Activated B cell treated with CpG ODN at 0.5 μM for 24 hours (primary cell): Measurements from ENCODE around the gene ATXN3L. TPM values are rescaled to one million over a fixed set of nuclear protein-coding genes. Genes with fewer than 3 reads are reported as not detected.

Experiments used
- ATAC-seq: fragments of 200-7000 bp; cut with Tn5 transposase; one replicate; pipeline ENCODE4 v1.10.0; 2021; ENCODE audit warnings: low read depth, mild to moderate bottlenecking, moderate library complexity
- CTCF ChIA-PET: fragments of 350-600 bp; sonication (Branson Sonifier 250); formaldehyde crosslinking; loops from one replicate; lab custom pipeline; 2021; ENCODE audit warnings: antibody characterized with exemption; lab: Charles Lee
- POLR2A ChIA-PET: fragments of 350-600 bp; sonication (Branson Sonifier 250); formaldehyde crosslinking; loops from one replicate; lab custom pipeline; 2021; ENCODE audit warnings: antibody characterized with exemption; lab: Charles Lee
- DNase-seq: peaks from one replicate; pipeline ENCODE4 v3.0.0; 2022
- H3K27ac Mint-ChIP-seq: one replicate; pipeline ENCODE4 v1.8.0; 2020; ENCODE audit warnings: mixed read lengths
- H3K27me3 Mint-ChIP-seq: one replicate; pipeline ENCODE4 v1.8.0; 2021; ENCODE audit warnings: mixed read lengths
- H3K36me3 Mint-ChIP-seq: one replicate; pipeline ENCODE4 v1.8.0; 2021; ENCODE audit warnings: low read depth, mixed read lengths
- H3K4me1 Mint-ChIP-seq: one replicate; pipeline ENCODE4 v1.8.0; 2021; ENCODE audit warnings: mixed read lengths
- H3K4me3 Mint-ChIP-seq: one replicate; pipeline ENCODE4 v1.8.0; 2020; ENCODE audit warnings: mild to moderate bottlenecking, mixed read lengths
- H3K9me3 Mint-ChIP-seq: one replicate; pipeline ENCODE4 v1.8.0; 2020; ENCODE audit warnings: mixed read lengths
- intact Hi-C: fragments of 100-400 bp; cut with micrococcal nuclease; formaldehyde crosslinking; loops from one replicate; pipeline ENCODE4 v1.15.1; 2024
- total RNA-seq: library from RNA; stranded (reverse); gene quantifications from 2 replicates; pipeline ENCODE4 v1.2.3, GENCODE V29; 2022
- TF ChIP-seq, protein P1 (sequence below): fragments of 200-600 bp; IDR thresholded peaks from one replicate; pipeline ENCODE4 v1.8.0; 2022; ENCODE audit warnings: antibody characterized with exemption, mild to moderate bottlenecking

The ATXN3L gene
- total RNA-seq, 1 donor from 2014 or later = not detected

DNA sequence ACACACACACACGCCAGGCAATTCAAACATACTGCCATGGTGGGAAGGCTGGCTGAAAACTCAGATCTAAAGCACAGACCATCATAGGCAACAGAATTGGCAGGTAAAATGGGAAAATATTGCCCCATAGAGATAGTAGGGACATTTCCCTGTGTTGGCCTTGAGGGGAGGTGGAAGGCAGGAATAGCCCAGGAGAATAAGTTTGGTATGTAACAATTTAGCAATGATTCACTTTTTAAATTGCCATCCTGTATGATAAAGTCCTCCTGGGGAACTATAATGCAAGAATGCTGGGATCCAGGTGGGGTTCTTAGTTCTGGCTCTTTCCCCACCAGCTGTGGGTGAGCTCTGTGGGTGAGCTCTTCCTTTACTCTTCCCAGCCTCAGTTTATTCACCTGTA, 51.0 kb downstream of the ATXN3L start:
- H3K9me3 Mint-ChIP-seq = no peaks in the 10 kb centered on the region
- H3K4me3 Mint-ChIP-seq = no peak overlapping the region
- no peak for DNase-seq
- ChIA-PET POLR2A (no interaction called here), CTCF (no interaction called here)
- peaks cover 2% of the 10 kb centered on the region for H3K4me1 Mint-ChIP-seq
- intact Hi-C loops = no loop called here
- ATAC-seq = no peak
- TF ChIP-seq, protein P1, sequence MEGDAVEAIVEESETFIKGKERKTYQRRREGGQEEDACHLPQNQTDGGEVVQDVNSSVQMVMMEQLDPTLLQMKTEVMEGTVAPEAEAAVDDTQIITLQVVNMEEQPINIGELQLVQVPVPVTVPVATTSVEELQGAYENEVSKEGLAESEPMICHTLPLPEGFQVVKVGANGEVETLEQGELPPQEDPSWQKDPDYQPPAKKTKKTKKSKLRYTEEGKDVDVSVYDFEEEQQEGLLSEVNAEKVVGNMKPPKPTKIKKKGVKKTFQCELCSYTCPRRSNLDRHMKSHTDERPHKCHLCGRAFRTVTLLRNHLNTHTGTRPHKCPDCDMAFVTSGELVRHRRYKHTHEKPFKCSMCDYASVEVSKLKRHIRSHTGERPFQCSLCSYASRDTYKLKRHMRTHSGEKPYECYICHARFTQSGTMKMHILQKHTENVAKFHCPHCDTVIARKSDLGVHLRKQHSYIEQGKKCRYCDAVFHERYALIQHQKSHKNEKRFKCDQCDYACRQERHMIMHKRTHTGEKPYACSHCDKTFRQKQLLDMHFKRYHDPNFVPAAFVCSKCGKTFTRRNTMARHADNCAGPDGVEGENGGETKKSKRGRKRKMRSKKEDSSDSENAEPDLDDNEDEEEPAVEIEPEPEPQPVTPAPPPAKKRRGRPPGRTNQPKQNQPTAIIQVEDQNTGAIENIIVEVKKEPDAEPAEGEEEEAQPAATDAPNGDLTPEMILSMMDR = no peak
- no peak overlapping the region for H3K27ac Mint-ChIP-seq
- H3K27me3 Mint-ChIP-seq = no peaks in the 10 kb centered on the region
- no peaks in the 10 kb centered on the region for H3K36me3 Mint-ChIP-seq

Other genes starting within 250 kb of the ATXN3L start
- gene EGFL6, start 249.5 kb upstream of the ATXN3L start, total RNA-seq = not detected in 2 replicates